ENCODE measurements around the gene DGKI.

DGKI gene

DNA sequence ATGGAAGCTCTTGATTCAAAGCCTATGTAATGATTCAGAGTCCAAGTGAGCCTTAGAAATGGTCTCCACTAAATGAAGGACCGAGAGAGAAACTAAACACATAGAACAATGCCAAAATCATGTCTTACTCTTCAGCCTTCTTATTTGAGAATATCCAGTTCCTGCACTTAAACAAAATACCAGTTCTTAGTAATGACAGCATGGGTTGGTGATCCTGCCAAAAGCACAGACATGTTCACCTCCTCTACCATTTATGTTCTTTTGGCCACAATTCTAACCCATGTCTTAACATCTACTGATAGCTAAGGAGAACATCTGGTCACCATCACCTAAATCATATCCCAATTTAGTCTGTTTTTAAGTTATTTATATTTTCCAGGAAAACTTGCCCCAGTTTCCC is 263.6 kb downstream of the DGKI start:
- no peak for DNase-seq

- DNase-seq, result no peak
Measured at GRCh38 chr7:137579913-137580640, 266.7 kb downstream of the DGKI start.

- no peak for DNase-seq
Measured at GRCh38 chr7:137578541-137578940, 268.2 kb downstream of the DGKI start.

GRCh38 chr7:137577184-137577583 is 269.6 kb downstream of the DGKI start:
- DNase-seq, result no peak

DNA sequence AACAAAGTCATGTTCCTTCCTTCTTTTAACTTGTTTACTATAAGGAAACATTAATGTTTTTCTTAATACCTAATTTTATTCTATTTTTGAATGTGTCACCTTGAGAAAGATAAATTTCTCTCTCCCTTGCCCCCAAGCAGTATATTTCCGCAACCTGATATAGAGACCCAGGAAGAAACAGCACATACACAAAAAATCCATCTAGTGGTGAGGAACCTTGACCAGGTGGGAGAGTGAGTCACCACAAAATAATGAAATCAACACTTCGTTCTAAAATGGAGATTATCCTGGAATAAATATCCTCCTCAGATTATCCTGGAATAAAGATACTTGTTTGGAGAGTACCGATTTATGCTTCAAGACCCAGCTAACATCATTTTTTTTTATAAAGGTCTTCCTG is 270.3 kb downstream of the DGKI start:
- no peak for DNase-seq

DNA sequence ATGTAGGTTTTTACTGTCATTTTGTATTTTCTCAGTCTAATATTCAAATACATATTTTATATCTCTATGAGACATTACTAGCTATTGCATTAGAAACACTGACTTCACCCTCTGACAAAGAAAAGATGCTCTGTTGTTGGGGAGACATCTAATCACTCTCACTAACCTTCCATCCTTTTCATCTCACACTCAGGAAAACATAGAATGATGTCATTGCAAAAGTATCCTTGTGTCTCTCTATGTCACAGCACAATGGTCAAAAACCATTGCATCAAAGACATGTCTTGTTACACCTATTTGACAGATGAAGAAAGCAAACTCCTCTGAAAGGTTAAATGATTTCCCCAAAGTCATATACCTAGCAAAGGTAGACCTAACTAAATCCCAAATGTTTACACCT is 272.0 kb downstream of the DGKI start:
- DNase-seq, result no peak

GRCh38 chr7:137572056-137572784 is 274.6 kb downstream of the DGKI start:
- no peak for DNase-seq

- DNase-seq, result no peak
Measured at GRCh38 chr7:137564677-137565076, 282.1 kb downstream of the DGKI start.

GRCh38 chr7:137563981-137564380 is 282.8 kb downstream of the DGKI start:
- no peak for DNase-seq

DNA sequence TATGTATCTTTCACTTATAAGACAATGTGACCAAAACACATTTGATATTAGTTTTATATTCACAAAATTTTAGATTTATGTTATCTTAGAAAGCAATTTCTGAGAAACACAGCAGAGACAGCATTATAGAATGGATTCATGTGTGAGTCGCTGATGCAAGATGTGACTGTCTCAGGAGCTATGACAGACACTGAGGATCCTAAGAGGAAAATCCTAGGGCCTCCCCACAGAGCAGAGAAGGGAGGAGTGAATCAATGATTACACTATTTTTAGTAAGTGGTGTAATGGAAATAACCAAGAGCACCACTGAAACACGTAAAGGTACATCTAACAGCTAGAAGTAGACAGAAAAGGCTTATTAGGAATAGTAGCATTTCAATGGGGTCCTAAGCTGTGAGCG is 299.3 kb downstream of the DGKI start:
- no peak for DNase-seq

DNA sequence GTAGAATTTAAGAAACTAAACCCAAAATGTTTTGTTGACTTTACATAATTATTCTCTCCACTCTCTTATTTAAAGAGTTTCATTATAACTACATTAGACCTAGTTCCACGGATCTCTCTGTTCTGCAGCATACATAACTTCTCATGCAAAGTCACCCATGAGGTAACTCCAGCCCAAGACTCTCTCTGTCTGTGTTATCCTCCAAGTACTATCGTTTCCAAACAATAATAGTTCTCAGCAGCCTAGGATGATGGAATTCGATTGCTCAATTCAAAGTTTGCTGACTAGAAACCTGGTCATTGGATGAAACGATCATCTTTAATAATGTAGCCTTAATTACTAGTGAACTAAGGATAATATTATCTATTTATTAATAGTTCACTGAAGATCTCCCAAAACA is 300.1 kb downstream of the DGKI start:
- DNase-seq, result no peak

GRCh38 chr7:137546009-137546408 is 300.8 kb downstream of the DGKI start:
- DNase-seq, result no peak

DNA sequence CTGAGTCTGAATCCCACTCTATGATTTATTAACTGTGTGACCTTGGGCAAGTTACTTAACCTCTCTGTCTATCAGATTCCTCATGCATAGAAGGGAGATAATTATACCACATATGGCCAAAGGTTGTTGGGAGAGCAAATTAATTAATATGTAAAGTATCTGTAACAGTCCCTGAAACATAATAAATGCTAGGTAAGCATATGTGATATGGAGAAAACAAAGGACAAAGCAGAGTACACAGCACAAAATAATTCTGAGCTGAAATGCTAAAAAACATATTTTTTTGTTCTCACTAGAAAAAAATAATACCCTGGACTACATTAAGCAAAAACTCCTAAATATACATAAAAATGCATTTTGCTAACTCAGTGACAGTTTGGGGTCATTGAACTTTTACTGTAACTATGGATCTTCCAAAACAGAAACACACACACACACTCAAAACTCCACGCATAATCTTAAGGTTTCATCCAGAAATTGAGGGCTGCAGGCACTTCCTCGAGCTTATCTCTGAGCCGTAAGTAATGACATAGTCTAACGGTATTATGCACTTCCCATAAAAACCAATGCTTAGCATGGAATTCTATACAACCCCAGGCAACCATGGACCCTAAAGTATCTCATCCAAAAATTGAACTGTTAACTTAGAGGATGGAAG is 301.6 kb downstream of the DGKI start:
- no peak for DNase-seq

- no peak for DNase-seq
Measured at GRCh38 chr7:137544453-137545058, 302.2 kb downstream of the DGKI start.

DNA sequence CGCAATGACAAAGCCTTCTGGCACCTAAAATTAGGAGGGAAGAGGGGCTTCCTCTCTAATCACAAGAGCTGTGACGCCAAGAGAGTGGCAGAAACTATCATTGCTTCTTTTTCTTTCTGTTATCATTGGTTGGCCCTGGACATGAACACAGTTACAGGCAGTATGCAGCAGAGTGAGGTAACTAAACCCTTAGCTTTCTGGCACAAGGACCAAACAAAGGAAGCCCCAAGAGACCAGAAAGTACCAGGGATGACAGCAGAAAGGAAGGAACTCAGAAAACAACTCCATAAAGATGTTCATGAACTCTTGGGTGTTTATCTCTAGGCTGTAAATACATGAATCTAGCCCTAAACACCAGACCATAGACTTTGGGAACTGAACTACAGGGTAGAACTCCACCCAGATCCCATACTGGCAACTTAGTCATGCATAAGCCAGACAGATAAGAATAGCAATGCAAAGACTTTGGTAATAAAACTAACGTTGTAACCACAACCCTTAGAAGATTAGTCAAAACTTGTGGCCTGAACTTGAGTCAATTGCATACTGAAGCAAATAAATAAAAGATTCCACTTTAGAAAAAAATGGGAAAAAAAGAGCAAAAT is 307.6 kb downstream of the DGKI start:
- no peak for DNase-seq

DNA sequence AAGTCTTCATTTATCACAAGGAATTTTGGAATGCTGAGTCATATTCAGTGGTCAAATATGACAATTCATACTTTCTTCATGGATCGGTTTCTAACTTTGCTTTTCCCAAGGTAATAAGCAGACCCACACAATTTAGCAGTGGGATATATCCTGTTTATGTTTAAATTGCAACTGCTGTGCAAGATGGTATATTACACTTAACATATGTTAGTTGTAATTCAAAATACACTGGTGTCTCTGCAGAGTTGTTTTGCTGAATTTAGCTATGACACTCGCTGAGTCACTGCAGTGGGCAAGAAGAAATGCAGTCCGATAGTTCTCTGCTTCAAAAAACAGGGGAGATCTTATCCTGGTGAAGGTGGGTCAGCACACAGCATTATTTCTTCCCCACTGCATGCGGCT is 308.4 kb downstream of the DGKI start:
- no peak for DNase-seq

DNA sequence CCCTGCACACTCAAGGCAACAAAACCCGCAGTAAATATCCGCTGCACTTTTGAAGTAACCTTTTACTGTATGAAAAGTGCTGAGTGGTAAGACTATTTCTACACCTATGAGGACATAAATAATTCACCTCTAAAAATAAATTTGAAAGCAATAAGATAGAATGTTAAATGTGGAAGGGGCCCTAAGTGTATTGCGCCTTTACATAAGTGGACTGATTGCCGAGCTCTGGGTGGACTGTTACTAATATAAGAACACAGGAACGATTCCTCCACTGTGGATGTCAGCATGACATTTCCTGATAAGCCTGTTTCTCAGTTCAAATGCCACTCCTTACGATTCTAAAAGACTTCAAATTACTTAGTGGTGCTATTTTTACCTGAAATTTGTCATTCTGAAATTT is 311.2 kb downstream of the DGKI start:
- DNase-seq, result no peak

DNA sequence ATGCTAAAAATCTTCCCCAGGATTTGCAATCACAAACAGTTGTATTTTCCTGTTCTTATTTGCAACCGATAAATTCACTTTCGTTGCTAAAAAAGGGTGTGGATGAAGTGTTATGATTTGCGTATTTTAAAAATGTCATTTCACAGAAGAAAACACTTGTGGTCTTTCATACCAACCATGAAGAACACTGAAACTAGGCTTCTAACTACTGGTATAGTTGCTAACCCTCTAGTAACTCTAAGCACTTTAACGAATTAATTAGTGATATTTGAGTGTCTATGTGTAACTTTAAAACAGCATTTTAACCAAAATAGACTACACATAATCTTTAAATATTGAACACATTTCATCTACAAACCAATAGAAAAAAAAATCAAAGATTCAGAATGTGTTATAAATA is 315.1 kb downstream of the DGKI start:
- no peak for DNase-seq

DNA sequence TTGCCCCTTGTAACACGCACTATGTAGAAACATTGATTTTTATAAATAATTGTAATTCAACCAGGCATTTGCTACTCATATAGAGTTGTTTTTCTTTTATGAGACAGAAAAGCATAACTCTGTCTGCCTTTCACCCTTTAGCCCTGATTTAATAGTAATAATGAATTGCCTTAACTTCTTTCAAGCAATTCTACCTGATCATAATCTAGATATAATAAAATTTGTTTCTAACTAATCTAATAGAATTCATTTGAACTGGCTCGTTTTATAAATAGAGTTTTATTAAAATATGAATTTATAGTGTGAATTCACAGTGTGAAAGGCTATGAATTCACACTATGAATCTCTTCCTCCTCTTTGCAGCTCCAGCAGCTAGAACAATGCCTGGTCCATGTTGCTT is 319.1 kb downstream of the DGKI start:
- no peak for DNase-seq

- DNase-seq, result no peak
Measured at GRCh38 chr7:137523171-137523570, 323.6 kb downstream of the DGKI start.

- no peak for DNase-seq
Measured at GRCh38 chr7:137521451-137521850, 325.3 kb downstream of the DGKI start.

GRCh38 chr7:137519947-137520346 is 326.8 kb downstream of the DGKI start:
- DNase-seq, result no peak

- DNase-seq, result no peak
Measured at GRCh38 chr7:137519181-137519691, 327.5 kb downstream of the DGKI start.
